ENCODE data around the gene TMEM175.

The TMEM175 gene, protein sequence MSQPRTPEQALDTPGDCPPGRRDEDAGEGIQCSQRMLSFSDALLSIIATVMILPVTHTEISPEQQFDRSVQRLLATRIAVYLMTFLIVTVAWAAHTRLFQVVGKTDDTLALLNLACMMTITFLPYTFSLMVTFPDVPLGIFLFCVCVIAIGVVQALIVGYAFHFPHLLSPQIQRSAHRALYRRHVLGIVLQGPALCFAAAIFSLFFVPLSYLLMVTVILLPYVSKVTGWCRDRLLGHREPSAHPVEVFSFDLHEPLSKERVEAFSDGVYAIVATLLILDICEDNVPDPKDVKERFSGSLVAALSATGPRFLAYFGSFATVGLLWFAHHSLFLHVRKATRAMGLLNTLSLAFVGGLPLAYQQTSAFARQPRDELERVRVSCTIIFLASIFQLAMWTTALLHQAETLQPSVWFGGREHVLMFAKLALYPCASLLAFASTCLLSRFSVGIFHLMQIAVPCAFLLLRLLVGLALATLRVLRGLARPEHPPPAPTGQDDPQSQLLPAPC

DNA sequence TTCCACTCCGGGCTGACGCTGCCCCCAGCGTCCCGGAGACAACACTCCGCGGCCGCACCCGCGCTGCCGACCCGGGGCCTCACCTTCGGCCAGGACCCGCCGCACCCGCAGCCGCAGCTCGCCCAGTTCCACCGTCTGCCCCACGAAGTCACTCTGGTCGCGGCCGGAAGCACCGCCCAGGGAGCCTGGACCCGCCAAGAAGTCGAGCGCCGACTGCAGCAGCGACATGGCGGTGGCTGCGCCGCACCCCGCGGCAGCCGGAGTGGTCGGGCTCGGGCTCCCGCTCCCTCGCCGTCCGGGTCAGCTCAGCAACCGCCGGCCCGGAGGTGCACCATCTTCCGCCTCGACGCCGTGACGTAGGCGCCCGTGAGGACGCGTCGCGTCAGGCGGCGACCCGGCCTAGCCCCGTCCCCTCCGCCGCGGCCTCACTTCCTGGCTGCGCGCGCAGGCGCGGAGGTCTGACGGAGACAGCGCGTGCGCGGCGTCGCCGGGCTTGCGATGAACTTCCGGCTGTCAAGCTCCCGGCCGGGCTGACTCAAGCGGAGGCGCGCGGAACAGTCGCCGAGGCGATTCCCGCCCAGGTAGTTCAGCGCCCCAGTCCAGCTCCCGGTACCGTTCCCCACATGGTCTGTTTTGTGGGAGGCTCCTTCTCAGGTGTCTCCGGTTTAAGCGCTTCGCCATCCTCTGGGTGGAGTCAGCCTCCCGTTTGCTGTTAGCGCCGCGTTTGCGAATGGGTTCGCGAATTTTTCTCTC lies at the start of gene TMEM175, which contains the start of gene GAK:
Gene TMEM175 (plus strand): TSS at position 501 of the 753 bp plus-strand sequence. CDS start 15,280 bp downstream, outside the sequence.
Gene GAK (minus strand): TSS at position 357 of the 753 bp plus-strand sequence. CDS start 129 bp downstream, at position 228.
- Mint-ChIP-seq H3K27ac (peak within 1 kb of the TSS; percentile 95), H3K9me3 (no peaks in the 10 kb centered on the region), H3K4me3 (peak within 1 kb of the TSS; percentile 83), H3K27me3 (no peaks in the 10 kb centered on the region), H3K36me3 (no peaks in the 10 kb centered on the region), H3K4me1 (peaks cover 74% of the 10 kb centered on the region)
- peak; percentile 98 for ATAC-seq

DNA sequence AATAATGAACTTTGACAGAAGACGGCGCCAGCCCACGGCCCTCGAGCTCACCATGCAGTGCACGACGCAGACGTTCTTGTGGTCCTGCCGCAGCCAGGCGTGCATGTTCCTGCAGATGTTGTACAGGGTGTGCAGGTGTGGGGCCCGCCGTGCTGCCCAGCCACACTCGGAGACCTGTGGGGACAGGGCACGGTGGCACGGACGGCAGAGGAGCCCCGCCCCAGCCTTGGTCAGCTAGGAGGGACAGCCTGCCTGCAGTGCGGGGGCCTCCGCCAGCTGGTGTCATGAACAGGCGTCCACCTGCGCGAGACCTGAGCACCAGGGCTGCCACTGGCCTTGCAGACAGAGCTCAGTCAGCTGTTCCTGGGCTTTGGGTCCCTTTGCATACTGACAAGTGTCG lies 49.6 kb upstream of the TMEM175 start:
- no peak for ATAC-seq
- no peak overlapping the region for H3K27ac Mint-ChIP-seq
- peaks cover 18% of the 10 kb centered on the region for H3K4me1 Mint-ChIP-seq
- H3K27me3 Mint-ChIP-seq, result no peaks in the 10 kb centered on the region
- peaks cover 52% of the 10 kb centered on the region for H3K36me3 Mint-ChIP-seq
- H3K9me3 Mint-ChIP-seq, result peaks cover 3% of the 10 kb centered on the region
- no peak overlapping the region for H3K4me3 Mint-ChIP-seq

DNA sequence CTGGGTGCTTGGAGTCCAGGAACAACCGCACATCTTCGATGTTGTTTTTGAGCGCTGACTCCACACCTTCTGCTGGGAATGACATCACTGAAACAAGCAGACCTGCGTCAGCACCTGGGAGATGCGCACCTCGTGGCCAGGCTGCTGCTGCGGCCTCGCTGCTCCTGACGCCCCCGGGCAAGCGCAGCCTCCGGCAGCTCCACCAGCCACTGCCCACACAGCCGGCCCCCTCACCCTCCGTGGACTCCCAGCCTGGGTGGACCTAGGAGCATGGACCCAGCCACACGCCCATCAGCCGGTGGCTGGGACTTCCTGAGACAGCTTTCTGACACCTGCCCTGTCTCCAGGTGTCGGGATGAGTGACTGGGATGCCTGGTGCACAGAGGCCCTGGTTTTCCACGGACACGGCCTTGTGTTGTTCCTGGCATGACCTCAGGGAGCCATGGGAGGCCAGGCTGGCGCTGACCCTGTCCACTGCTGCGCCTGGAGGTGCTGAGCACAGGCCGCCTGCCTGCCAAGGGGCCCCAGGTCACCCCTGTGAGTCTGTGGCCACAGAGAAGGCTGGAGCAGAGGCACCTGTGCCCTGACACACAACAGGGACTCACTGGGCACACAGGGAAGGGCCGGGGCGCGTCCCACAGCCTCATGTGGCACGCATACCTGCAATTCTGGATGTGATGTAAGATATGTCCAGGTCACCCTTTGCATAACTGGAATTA lies 48.7 kb upstream of the TMEM175 start:
- Mint-ChIP-seq H3K4me3 (no peak overlapping the region), H3K27me3 (no peaks in the 10 kb centered on the region), H3K27ac (no peak overlapping the region), H3K4me1 (peaks cover 18% of the 10 kb centered on the region), H3K36me3 (peaks cover 57% of the 10 kb centered on the region), H3K9me3 (peaks cover 5% of the 10 kb centered on the region)
- ATAC-seq, result no peak

DNA sequence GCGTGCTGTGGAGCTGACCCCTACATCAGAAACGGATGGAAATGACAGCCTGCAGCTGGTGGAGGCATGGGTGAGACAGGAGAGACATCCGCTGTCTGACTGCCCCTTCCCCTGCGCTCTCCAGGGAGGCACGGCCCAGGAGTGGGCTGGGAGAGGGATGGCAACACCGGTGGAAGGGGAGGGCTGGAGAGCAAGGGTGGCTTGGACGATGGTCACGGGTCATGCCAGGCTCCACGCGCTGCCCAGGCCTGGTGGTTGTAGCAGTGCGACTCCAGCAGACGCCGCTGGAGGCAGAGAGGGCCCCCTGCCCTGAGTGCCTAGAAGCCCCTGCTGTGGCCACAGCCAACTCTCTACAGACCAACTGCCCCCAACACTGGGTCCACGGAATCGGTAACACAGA lies 48.0 kb upstream of the TMEM175 start:
- no peaks in the 10 kb centered on the region for H3K27me3 Mint-ChIP-seq
- H3K9me3 Mint-ChIP-seq, result peaks cover 5% of the 10 kb centered on the region
- H3K36me3 Mint-ChIP-seq, result peaks cover 56% of the 10 kb centered on the region
- H3K4me1 Mint-ChIP-seq, result peaks cover 14% of the 10 kb centered on the region
- H3K27ac Mint-ChIP-seq, result no peak overlapping the region
- no peak for ATAC-seq
- no peak overlapping the region for H3K4me3 Mint-ChIP-seq

DNA sequence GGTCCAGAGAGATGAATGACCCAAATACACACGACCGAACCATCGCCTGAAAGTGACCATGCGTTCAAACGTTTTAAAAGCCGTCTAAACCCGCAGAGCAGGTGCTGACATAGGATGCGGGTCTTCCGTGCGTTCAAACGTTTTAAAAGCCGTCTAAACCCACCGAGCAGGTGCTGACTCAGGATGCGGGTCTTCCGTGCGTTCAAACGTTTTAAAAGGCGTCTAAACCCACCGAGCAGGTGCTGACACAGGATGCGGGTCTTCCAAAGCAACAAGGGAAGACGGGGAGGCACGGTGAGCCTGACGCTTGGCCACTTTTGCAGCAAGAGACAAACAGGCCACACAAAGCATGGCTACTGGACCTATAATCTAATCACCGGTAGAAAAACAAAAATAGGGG lies 47.4 kb upstream of the TMEM175 start:
- Mint-ChIP-seq H3K36me3 (peaks cover 52% of the 10 kb centered on the region), H3K27me3 (no peaks in the 10 kb centered on the region), H3K27ac (no peak overlapping the region)

DNA sequence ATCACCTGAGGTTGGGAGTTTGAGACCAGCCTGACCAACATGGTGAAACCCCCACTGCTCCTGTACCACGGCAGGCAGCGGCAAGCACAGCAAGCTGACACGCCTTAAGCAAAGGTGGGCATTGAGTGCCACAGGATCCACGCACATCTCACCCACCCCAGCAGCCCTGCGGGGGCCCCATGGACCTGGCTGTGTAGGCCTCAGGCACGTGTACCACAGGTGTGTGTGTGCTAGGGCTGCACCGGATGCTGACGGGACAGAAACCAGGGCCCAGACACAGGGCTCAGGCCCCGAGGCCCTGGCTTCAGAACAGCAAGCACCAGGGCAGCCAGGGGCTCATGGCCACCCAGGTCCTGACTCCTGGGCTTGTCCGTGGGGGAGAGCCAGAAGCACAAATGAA lies 46.9 kb upstream of the TMEM175 start:
- Mint-ChIP-seq H3K27me3 (no peaks in the 10 kb centered on the region), H3K27ac (no peak overlapping the region), H3K9me3 (peaks cover 5% of the 10 kb centered on the region), H3K4me3 (no peak overlapping the region), H3K4me1 (peaks cover 3% of the 10 kb centered on the region), H3K36me3 (peaks cover 52% of the 10 kb centered on the region)
- ATAC-seq, result no peak

More for the DNA sequence above, 47.4 kb upstream of the TMEM175 start:
- Mint-ChIP-seq H3K9me3 (peaks cover 5% of the 10 kb centered on the region), H3K4me1 (peaks cover 8% of the 10 kb centered on the region), H3K4me3 (no peak overlapping the region)
- no peak for ATAC-seq

DNA sequence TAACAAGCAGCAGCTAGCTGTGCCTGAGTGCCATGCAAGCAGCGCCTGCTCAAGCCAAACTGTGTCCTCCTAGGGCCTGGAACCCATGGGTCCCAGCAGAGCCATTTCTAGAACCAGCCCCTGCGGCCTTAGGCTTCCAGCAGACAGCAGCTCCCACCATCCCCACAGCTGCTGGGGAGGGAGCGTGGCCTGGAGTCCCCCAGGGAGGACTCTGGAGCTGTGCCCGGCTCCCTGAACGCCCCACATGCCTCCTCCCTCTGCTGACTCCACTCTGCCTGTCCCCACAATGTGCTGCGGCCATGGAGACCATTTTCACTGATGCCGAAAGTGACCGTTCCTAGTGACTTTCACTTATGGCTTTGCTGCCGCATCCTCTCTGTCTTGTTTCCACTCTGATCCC lies 46.0 kb upstream of the TMEM175 start:
- Mint-ChIP-seq H3K36me3 (peaks cover 52% of the 10 kb centered on the region), H3K4me1 (no peaks in the 10 kb centered on the region)

DNA sequence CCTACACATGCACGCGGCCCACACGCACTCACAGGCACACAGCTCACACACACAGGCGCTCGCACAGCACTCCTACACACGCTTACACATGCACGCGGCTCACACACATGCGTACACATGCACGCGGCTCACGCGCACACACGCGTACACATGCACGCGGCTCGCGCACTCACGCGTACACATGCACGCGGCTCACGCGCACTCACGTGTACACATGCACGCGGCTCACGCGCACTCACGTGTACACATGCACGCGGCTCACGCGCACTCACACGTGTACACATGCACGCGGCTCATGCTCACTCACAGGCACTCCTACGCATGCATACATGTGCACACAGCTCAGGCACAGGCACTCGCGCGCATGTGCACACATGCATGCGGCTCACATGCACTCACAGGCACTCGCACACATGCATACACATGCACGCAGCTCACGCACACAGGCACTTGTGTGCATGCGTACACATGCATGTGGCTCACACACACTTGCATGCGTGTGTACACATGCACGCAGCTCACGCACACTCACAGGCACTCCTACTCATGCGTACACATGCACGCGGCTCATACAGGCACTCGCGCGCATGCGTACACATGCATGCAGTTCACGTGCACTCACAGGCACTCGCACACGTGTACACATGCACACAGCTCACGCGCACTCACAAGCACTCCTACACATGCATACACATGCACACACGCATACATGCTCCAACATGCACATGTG lies 45.1 kb upstream of the TMEM175 start:
- peaks cover 52% of the 10 kb centered on the region for H3K36me3 Mint-ChIP-seq
- no peaks in the 10 kb centered on the region for H3K27me3 Mint-ChIP-seq
- ATAC-seq, result no peak
- H3K27ac Mint-ChIP-seq, result no peak overlapping the region
- peaks cover 5% of the 10 kb centered on the region for H3K9me3 Mint-ChIP-seq
- H3K4me3 Mint-ChIP-seq, result no peak overlapping the region
- H3K4me1 Mint-ChIP-seq, result no peaks in the 10 kb centered on the region

More for the DNA sequence above, 46.0 kb upstream of the TMEM175 start:
- H3K27ac Mint-ChIP-seq, result no peak overlapping the region
- no peak overlapping the region for H3K4me3 Mint-ChIP-seq
- peaks cover 5% of the 10 kb centered on the region for H3K9me3 Mint-ChIP-seq
- no peaks in the 10 kb centered on the region for H3K27me3 Mint-ChIP-seq
- ATAC-seq, result no peak

DNA sequence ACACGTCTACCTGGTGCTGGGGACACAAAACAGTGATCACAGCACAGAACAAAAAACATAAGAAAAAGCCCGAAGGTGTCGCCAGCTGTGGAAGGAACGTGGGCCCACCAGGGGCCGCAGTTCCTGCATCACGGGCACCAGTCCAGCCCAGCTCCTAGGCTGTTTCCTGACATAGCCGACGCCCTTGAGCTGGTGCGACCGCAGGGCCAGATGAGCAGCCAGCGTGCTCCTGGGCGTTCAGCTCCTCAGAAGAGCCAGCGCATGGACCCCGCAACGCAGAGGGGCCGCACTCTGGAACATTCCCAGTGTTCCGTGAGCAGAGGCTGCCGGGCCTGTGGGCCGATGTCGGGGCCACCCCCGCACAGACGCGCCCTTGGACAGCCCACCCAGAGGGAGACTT lies 44.2 kb upstream of the TMEM175 start:
- H3K27ac Mint-ChIP-seq, result no peak overlapping the region
- no peak overlapping the region for H3K4me3 Mint-ChIP-seq
- ATAC-seq, result no peak
- no peaks in the 10 kb centered on the region for H3K4me1 Mint-ChIP-seq
- H3K9me3 Mint-ChIP-seq, result peaks cover 5% of the 10 kb centered on the region
- peaks cover 47% of the 10 kb centered on the region for H3K36me3 Mint-ChIP-seq
- no peaks in the 10 kb centered on the region for H3K27me3 Mint-ChIP-seq

DNA sequence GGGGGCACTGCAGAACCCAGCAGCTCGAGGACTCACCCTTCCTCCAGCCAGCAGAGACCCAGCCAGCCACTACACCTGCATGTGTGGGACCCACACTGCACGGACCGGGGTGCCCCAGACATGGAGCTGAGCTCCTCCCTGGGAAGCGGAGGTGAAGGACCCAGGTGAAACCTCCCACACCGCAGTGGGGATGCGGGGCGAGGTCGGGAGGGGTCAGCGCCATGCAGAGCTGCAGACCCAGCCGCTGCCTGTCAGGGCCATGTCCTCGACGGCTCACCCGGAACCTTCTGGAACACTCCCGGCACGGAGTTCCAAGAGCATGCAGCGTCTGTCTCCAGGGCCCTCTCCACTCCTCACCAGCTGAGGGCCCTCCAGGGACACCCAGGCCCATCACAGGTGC lies 42.7 kb upstream of the TMEM175 start:
- H3K36me3 Mint-ChIP-seq, result peaks cover 49% of the 10 kb centered on the region

DNA sequence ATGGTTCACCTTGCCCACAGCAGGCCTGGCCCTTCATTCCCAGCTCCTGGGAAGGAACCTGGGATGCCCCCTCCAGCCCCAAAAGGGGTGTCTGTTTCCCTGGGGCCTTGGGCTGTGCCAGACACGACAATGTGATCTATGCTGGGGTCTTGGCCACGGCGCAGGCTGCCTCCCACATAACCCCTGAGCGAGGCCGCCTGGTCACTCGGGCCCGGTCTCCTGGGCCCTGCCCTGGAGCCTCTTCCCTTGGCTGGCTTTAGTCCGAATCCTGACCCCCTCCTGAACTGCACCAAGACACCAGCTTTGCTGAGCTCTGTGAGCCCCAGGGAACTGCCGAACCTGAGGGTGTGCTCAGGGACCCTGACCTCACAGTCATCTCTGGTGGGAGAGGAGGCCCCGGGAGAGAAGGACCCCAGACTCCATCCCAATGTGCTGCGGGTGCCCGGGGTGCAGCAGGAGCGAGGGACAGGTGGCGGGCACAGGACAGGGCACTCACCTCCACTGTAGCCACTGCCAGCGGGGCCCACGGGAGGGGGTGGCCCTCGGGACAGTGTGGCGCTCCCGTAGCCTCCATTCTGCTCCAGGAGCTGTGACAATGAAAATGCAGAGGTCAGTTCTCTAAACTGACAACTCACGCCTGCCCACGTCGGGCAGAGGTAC lies 42.1 kb upstream of the TMEM175 start:
- Mint-ChIP-seq H3K27me3 (no peaks in the 10 kb centered on the region), H3K36me3 (peaks cover 52% of the 10 kb centered on the region), H3K27ac (no peak overlapping the region), H3K4me1 (no peaks in the 10 kb centered on the region), H3K9me3 (peaks cover 5% of the 10 kb centered on the region), H3K4me3 (no peak overlapping the region)
- ATAC-seq, result no peak

More for the DNA sequence above, 42.7 kb upstream of the TMEM175 start:
- no peak overlapping the region for H3K27ac Mint-ChIP-seq
- peaks cover 5% of the 10 kb centered on the region for H3K9me3 Mint-ChIP-seq
- ATAC-seq, result no peak
- no peak overlapping the region for H3K4me3 Mint-ChIP-seq
- no peaks in the 10 kb centered on the region for H3K27me3 Mint-ChIP-seq
- no peaks in the 10 kb centered on the region for H3K4me1 Mint-ChIP-seq

DNA sequence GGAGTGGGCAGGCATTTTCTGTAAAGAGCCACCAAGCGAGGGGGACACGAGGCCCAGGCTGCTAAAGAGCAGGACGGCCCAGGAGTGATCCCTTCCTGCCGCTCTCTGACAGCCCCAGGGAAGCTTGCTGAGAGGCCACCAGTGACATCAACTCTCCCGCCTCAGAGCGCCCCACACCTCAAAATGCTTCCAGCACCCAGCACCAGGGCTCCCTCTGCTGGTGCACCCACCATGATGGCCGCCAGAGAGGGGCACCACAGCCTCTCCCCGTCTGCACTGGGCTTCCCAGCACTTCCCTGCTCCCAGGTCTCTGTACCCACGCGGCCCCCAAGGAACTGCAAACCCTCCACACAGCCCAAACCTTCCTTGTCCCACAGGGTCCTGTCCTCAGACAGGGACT lies 40.5 kb upstream of the TMEM175 start:
- no peak for ATAC-seq
- Mint-ChIP-seq H3K4me1 (no peaks in the 10 kb centered on the region), H3K36me3 (peaks cover 62% of the 10 kb centered on the region), H3K27ac (no peak overlapping the region), H3K4me3 (no peak overlapping the region), H3K27me3 (no peaks in the 10 kb centered on the region), H3K9me3 (peaks cover 5% of the 10 kb centered on the region)

DNA sequence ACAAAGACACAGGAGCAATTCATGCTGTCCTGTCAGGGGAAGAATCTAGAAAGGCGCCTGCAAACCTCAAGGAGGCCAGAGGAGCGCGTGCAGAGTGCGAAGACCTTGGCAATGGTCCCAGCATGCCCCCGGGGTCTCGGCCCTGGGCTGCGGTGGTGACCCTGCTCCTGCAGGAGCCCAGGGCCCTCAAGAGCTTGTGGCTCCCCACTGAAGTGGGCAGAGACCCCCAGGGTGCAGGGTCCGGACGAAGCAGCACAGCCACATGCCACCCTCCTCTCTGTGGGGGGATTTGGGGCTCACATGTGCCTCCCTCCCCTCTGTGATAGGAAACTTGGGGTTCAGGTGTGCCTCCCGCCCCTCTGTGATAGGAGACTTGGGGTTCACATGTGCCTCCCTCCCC lies 39.5 kb upstream of the TMEM175 start:
- no peak overlapping the region for H3K4me3 Mint-ChIP-seq
- no peak overlapping the region for H3K27ac Mint-ChIP-seq
- H3K9me3 Mint-ChIP-seq, result peaks cover 1% of the 10 kb centered on the region
- ATAC-seq, result no peak
- H3K4me1 Mint-ChIP-seq, result no peaks in the 10 kb centered on the region
- H3K27me3 Mint-ChIP-seq, result no peaks in the 10 kb centered on the region
- peaks cover 62% of the 10 kb centered on the region for H3K36me3 Mint-ChIP-seq
